Left renal pelvis (tissue), 4 donors: Measurements from ENCODE around the gene CERK. TPM values are rescaled to one million over a fixed set of nuclear protein-coding genes. Genes with fewer than 3 reads are reported as not detected.

ENCODE experiments used
- polyA plus RNA-seq, 4 donors: library from polyadenylated mRNA; unstranded; fragments of 120-200 nt; gene quantifications; one replicate each; pipeline ENCODE4 v1.2.1, GENCODE V29; 2013; ENCODE audit not compliant: insufficient read length in 4 of 4

The CERK gene
- polyA plus RNA-seq, 4 donors, result 48.8 to 56.6 (median 50.2) TPM

Other genes starting within 250 kb of the CERK start
- gene CELSR1, start 200.6 kb downstream of the CERK start, polyA plus RNA-seq, result 10 to 100 TPM in 3 of 4 donors, 1 to 10 TPM in 1; 4.4 to 27.6 (median 24.8) TPM
- 10 to 100 TPM; 21.8 to 25.6 (median 23.5) TPM for gene GRAMD4, start 117.9 kb downstream of the CERK start, polyA plus RNA-seq
- 10 to 100 TPM; 14.3 to 19.3 (median 15.7) TPM for gene TBC1D22A, start 24.4 kb upstream of the CERK start, polyA plus RNA-seq